OCI-LY3 (cell line): ENCODE data around the gene SREBF1.

Experiments used
- EZH2phosphoT487 ChIP-seq: fragments of 200-600 bp; shearing (Covaris generic); IDR thresholded peaks from 2 replicates; pipeline ENCODE4 v1.6.1; 2018; ENCODE audit warnings: antibody characterized with exemption, mixed run types, low read depth
- TF ChIP-seq, protein P1 (sequence below): fragments of 200-600, 300-600 bp; sonication (generic); IDR thresholded peaks from 2 replicates; pipeline ENCODE4 v1.5.1; 2014; ENCODE audit warnings: antibody characterized with exemption, low read length, low read depth

DNA sequence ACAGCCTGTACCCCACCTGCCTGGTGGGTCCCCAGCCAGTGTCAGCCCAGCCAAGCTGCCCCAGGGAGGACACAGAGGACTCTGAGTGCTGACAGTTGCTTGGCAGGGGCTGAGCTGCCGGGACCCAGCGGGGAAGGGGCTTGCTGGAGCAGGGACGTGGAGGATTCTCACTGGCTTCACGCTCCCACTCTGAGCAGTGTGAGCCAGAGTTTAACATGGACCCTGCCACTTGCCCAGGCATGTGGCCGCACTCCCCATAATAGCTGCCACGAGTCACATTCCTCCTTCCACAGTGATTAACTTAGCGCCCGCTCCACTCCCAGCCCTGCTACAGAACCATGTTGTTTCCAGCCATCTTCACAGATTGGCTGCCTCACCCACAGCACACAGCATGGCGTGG lies 31.2 kb downstream of the SREBF1 start:
- TF ChIP-seq, protein P1, sequence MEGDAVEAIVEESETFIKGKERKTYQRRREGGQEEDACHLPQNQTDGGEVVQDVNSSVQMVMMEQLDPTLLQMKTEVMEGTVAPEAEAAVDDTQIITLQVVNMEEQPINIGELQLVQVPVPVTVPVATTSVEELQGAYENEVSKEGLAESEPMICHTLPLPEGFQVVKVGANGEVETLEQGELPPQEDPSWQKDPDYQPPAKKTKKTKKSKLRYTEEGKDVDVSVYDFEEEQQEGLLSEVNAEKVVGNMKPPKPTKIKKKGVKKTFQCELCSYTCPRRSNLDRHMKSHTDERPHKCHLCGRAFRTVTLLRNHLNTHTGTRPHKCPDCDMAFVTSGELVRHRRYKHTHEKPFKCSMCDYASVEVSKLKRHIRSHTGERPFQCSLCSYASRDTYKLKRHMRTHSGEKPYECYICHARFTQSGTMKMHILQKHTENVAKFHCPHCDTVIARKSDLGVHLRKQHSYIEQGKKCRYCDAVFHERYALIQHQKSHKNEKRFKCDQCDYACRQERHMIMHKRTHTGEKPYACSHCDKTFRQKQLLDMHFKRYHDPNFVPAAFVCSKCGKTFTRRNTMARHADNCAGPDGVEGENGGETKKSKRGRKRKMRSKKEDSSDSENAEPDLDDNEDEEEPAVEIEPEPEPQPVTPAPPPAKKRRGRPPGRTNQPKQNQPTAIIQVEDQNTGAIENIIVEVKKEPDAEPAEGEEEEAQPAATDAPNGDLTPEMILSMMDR, result no peak
- no peak for TF ChIP-seq EZH2phosphoT487
